Ecto neural progenitor cell (in vitro differentiated cells): ENCODE results near the gene PTER.

Experiments
- DNase-seq: peaks from one replicate; pipeline ENCODE4 v3.0.0-alpha.2; 2018; ENCODE audit warnings: low spot score

The PTER gene

GRCh38 chr10:16544591-16544990 lies 107.8 kb downstream of the PTER start:
- DNase-seq: no peak

- no peak for DNase-seq
Observed at GRCh38 chr10:16545116-16545736, 108.4 kb downstream of the PTER start.

- no peak for DNase-seq
Observed at GRCh38 chr10:16547973-16548372, 111.2 kb downstream of the PTER start.

GRCh38 chr10:16559236-16559773 lies 122.5 kb downstream of the PTER start:
- DNase-seq: no peak

GRCh38 chr10:16562891-16563290 lies 126.1 kb downstream of the PTER start:
- DNase-seq: no peak
